Activated CD4-positive, alpha-beta T cell treated with anti-CD3 and anti-CD28 coated beads, Interleukin-2, Interleukin-6, amounts not matched to agents 100 ng/mL and 50 ng/mL, durations not matched to agents 16 hours and 8 hours (primary cell): Measurements from ENCODE around the gene PDE1A.
"Not testable (repeated sequence)": the region's sequence is repeated elsewhere in the genome, so short reads cannot be mapped to it uniquely, and the experiment has no call there.

ENCODE experiments used
- DNase-seq: peaks from one replicate; pipeline ENCODE4 v3.0.0-alpha.2; 2020

The PDE1A gene

DNA sequence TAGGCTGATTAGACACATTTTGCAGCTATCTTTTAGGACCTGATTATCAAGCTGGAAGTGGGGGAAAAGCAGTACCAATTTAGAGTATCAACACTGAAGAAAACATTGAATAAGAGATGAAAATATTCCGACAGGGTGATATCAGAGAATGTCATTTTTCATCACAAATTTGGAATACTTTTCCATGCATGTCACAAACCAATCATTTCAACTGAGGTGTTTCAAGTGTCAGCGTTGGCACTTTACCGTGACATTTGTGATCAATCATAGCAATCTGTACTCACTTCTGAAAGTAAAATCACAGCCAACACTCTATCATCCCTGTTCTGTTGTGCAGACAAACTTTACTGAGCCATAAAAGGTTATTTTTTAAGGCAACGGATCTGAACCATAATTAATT lies 75.4 kb downstream of the PDE1A start:
- DNase-seq = no peak

DNA sequence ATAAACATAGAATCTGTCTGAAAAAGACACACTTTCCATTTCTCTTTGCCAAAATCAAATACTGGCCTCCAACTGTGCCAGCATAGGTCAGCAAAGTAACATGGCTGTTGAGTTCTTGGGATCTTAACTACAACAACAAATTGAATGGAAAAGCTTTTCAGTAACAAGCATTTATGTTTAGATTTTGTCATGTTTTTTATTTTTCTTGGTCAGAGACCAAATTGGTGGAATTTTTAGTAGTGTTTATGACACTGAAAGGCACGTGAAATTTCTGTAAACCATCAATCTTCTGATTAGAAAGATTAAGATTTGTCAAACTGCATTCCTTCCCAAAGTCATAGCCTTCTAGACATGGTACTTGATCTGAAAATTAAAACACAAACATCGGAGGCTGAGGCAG lies 77.6 kb downstream of the PDE1A start:
- no peak for DNase-seq

DNA sequence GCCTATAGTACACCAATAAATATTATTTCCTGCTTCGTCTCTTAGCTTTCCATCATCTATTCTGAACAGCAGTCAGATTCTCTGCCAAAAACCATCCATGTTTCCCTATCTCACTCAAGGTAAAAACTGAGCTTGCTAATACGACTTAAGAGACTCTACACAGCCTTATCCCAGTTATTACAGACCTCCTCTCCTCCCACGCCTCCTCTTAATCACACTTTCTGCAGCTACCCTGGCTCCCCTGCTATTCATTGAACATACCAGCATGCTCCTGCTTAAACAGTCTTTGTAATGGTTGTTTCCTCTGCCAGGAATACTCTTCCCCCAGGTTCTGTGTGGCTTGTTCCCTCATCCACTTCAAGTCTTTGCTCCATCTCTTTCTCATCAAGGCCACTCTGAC lies 81.5 kb downstream of the PDE1A start:
- no peak for DNase-seq

DNA sequence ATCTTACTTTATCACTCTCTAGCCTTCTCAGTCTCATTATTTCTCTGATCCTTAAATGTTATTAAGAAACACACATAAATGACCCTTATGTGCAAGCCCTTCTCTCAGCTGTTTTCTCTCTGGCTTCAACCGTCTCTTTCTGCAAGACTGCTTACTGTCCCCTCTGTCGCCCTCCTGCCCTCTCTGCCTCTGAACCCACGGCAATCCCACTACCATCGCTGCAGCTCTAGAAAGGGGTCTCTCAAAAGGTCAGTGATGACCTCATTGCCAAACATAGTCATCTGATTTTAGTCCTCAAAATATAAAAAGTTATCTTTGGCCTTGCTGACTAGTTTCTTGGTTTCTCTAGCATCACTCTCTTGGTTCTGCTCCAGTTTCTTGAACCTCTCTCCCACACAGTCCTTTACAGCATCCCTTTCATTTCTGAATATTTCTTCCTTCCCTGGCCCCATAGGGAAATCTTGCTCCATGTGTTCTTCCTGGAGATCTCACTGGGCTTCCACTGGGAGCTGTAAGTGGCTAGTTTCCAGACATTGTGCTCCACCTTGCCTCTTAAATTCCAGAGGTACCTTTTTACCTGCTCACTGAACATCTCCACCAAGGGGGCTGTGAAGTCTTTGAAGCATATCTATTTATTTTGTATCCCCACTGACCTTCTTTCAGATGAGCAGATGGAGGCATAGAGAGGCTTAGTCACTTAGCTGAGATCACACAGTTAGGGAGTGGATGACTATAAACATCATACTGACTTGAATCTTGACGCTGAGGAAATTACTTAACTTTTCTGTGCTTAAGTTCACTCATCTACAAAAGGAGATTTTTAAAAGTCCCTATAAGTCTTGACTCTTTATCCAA lies 96.2 kb downstream of the PDE1A start:
- no peak for DNase-seq

DNA sequence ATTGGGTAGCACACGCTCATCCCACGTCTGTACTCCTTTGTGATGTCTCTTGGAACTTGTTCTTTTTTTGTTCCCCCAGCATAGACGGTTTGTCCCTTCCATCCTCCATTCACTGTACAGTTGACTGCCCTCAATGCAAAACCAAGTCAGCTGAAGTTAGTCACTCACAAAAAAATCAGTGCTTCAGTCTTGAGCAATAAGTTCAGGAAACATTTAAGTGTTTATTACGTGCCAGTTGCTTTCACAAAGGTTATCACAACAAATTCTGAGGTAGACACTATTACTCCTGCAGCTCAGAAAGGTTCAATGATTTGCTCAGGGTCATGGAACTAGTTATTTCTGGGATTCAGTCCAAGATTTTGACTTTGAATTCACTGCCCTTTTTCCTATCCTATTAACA lies 102.2 kb downstream of the PDE1A start:
- DNase-seq = no peak

DNA sequence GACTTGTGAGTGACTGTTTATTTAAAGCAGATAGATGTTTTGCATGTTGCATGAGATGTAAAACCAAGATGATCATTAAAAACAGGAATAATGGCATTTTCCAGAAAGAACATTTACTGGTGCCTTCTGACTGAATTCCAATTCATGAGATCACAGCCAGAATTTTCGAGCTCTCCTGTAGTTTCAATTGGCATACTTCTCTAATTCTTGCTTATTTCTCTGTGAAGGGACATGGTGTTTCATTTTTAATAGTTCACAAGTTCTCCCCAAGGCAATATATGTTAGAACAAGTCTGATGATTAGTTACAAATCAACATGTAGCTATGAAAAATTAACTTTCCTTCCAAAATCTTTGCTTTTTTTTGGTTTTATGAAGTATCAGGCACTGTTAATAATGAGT lies 105.7 kb downstream of the PDE1A start:
- no peak for DNase-seq

DNA sequence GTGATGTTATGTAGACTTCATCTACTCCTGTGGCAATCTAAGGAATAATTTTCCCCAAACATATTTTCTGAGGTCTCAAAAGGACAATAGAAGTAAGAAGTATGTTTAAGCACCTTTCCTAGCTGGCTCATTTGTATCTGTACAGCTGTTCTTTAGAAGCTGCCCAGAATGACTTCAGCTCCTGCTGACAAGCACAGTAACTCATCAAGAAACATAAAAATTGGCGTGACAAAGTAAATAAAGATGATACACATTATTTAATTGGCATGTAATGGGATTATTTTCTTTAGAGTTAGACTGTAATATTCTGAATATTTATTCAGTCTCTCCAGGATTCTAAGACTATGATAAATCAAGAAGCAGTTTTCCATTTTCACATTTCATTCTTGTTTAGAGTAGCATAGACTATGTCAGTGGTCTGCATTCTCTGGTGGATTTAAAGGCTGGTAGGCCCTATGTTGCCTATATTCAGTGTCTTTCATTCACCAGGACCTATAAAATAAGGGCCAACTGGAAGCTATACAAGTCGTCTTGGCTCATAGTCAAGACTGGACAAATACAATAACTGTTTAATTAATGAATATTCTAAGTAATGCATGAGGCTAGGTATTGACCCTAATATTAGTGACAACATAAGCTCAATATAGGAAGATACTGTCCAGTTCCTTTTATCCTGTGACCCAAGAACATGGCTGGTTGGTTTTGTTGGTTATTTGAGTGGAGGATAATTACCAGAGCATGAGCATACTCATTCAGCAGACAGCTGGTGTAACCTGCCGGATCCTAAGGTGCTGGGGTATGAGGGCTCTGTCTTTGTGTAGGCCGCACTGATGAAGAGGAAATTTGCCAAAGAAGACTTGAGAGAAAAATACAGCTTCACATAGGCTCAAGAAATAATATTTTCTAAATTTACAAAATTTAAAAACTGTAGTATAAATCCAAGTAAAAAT lies 107.0 kb downstream of the PDE1A start:
- no peak for DNase-seq

DNA sequence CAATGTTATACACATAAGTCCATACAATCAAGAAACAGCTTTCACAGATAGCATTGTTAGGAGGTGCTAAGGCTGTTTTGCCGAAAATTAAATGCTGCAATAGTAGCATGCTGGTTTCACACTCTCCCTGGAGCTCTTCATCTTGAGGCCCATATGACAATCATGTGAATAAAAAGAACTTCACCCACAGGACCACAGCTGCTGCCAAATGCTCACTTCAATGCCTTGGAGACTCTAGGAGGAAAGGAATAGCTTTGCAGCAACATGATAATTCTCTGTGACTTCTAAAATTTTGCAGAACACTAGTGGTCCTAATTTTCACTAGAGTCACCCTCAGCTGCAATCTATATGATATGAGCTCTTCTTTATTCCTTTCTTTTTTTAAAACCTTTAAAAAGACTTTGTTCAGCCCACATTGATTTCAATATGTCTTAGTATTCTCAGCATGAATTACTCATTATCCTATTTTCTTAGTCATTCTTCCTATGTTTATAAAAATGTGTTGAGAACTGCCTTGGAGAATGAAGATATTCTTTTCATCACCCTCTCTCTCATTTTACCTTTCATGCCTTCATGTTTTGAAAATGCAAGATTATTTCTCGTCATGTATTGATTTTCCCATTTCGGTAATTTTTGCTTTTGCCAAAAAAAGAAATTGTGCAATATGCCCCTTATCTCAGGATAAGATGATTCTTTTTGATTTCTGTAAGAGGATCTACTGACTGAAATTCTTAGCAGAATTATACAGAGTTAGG lies 108.2 kb downstream of the PDE1A start:
- no peak for DNase-seq

DNA sequence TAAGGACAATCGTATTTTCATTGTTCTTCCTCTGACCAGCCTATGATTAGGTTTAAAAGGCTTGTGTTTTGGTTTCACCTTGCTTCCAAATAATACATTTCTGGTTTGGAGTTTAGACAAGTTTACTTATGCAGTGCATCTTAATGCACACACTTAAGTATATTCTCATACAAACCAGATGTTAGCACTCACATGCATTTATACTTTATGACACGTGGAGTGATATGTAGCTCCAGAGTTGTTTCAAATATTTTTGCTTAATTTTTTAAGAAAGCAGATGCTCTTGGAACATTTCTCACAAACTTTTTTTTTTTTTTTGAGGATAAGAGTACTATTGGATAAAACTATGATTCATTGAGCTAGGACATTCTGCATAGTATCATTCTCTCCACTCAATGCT lies 109.9 kb downstream of the PDE1A start:
- no peak for DNase-seq

DNA sequence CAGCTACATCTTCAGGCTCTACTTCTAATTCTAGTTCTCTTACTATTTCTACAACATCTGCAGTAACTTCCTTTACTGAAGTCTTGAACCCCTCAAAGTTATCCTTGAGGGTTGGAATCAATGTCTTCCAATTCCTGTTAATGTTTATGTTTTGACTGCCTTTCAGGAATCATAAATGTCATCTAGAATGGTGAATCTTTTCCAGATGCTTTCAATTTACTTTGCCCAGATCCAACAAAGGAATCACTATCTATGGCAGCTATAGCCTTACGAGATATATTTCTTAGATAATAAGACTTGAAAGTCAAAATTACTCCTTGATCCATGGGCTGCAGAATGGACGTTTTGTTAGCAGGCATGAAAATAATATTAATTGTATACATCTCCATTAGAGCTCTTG lies 123.9 kb downstream of the PDE1A start:
- DNase-seq = no peak

DNA sequence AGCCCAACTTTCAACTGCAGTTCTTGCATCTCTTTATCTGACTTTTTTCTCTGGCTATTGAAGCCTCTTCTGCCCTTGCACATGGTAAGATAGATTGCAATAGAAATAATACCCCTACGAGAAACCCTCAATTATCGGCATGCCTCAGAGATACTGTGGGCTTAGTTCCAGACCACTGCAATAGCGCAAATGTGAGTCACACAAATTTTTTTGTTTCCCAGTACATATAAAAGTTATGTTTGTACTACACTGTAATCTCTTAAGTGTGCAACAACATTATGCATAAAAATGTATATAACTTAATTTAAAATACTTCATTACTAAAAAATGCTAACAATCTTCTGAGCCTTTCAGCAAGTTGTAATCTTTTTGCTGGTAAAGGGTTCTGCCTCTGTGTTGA lies 124.7 kb downstream of the PDE1A start:
- DNase-seq = no peak

DNA sequence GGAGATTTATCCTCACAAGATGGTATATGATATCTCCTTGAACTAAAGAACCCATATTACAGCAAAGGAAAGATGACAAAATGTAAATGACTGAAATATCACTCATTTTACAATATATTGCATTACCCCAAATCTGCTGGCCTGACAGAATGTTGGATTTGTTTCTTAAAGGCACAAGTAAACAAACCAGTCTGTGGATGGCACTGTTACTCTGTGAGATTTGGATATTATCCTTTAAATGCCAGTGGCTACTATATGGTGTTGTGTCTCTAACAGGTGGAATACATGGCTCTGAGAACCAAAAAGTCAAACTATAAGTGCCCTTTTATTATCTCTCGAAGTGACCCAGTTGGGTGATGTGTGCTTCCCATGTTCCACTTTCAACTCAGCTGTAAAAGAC lies 125.7 kb downstream of the PDE1A start:
- no peak for DNase-seq

DNA sequence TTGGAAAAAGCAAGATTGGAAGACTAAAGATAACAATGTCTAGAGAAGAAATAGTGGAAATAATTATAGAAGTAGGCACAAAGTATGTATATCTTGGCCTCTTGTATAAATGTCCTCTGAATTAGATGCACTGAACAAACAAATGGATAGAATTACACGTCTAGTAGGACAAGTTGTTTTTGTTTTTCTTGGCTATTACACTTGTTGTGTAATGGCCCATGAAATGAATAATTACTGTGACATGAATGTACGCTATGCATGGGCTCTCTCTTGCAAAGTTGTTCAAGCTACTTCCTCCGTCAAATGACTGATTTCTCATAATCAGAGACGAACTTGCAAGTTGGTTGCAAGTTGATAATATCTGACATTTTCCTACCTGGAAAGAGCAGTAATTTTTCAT lies 126.2 kb downstream of the PDE1A start:
- DNase-seq = no peak

DNA sequence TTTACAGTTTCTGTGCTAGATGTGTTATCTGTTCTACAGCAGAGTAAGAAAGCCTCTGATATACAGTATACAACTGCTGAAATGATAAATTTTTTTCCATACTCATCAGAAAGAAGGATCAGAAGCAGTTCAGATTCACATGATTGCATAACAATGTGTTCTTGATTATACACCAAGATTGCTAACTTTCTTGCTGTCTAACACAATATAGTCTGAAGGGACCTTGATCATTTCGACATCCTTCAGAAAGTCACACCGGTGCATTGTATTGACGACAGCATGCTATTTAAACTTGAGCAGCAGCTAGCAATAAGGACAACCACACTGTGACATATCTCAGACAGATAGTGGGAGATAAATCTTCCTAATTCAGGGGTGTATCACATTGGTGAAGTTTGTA lies 127.2 kb downstream of the PDE1A start:
- DNase-seq = no peak

DNA sequence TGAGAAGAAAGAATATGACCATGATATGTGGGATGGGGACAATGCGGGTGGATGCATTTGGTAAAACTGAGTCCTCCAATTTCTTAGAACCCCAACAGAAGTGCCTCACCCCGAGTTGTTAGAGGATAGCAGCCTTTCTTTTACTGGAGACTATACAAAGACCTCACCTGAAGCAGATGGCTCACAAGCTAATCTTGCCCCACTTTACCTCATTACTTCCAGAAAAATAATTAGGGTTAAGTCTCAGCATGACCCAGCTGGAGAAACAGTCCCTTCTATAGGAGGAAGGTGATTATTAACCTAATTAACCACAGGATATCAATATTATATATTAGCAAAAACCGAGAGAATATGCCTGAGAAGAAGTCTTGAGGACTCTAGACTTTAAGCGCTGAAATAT lies 128.4 kb downstream of the PDE1A start:
- no peak for DNase-seq

DNA sequence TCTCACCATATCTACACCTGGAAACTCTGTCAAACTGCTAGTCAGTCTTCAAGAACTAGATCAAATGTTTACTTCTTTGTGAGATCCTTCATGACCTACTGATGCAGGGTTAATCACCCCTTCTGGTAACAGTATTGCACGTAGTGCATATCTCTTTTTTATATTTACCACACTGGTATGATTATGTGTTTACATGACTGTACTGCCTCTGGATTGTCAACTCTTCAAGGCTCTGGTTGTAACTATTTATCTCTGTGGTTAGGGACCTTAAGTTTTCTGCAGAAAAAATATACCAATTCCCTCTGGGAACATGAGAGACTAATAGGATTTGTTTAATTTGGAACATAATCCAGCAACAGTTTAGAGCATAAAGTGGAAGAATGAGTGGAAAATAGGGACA lies 135.5 kb downstream of the PDE1A start:
- no peak for DNase-seq

DNA sequence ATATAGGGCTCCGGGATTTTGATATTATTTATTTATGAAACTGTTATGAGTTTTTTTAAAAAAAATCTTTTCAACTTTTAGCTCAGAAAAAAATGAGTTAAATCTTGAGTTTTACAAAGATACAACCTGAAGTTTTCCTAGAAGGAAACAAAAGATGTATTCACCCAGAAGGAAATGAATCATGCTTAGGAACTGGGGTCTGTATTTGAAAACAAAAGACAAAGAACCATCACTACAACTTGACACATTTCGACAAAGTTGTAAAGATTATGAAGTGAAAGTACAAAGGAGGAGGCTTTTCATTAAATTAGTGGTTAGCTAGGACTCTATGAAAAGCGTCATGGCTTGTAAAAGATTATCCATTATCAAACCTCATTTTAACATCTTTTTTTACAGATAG lies 143.3 kb downstream of the PDE1A start:
- DNase-seq = no peak

DNA sequence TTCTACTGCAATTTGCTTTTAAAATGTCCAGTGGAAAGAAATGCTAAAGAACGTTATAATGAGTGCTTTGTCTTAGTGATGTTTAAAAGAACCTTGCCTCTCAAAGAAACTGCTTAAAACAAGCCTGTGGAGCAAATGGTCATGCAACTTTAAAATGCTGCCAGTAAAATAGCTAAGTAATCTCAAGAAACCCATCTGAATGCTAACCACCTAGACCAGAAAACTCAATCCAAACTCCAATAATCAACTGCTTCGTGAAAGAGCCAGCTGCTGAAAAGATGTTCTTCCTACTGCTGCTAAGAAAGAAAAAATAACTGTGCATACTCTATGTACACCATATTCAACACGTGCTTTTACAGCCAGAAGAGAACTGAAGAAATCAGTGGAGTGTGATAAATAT lies 145.6 kb downstream of the PDE1A start:
- DNase-seq = no peak

DNA sequence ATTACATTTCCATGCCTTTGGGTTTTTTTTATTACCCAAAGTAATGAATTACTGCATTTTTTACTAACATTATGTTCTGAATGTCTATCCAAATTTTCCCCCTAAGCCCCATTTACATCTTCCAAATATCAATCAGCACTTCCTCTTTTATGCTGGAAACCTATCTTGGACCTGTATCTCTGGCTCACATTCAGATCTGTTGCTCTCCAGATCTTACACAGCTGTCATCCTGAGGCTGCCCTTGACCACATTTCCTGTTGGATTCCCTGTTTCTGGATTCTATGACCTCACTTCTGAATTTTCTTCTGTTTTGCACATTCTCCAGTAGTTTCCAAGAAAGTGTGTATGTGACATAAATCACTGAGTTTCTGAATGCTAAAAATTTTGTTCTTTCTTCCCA lies 146.7 kb downstream of the PDE1A start:
- DNase-seq = no peak

DNA sequence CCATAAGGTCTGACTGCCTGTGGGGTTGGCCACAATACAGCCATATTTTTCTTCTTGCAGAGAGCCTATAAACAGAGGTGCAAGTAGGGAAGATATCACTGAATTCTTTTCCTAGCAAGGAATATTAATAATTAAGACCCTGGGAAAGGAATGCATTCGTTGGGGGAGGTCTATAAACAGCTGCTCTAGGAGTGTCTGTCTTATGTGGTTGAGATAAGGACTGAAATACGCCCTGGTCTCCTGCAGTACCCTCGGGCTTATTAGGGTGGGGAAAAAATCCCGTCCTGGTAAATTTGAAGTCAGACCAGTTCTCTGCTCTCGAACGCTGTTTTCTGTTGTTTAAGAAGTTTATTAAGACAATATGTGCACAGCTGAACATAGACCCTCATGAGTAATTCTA lies 150.2 kb downstream of the PDE1A start:
- DNase-seq = not testable (repeated sequence)

DNA sequence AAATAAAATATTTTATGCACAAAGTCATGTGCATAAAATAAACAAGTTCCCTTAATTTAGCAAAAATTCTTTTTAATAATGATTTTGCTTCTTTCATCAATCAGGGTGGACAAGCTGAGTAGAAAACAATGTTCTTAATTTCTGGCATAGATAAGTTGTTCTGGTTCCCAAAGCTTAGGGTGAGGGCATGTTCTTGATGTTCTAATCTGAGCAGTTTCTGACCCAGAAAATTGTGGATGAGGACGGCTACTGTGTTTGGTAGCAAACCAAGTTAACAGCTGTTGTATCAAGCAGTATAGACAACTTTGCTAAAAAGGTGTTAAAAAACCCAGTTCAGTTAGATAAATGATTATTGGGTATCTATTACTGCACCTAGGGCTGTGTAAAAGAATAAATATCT lies 158.9 kb downstream of the PDE1A start:
- no peak for DNase-seq

DNA sequence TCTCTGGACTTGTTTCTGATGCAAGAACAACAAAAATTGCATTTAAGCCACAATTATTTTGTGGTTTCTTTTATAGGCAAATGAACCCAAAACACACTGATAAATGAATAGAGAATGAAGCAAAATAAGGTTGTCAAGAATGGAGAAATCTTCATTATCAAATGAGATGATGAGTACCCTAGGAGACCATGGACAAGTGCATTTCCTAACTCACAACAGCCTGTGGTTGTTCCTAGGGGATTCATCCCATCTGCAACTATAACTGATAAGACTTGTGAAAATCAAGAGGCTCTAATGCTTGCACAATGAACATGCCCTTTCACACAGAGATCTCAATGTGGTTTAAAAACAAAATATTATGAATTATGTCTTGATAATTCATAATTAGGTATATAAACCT lies 159.9 kb downstream of the PDE1A start:
- DNase-seq = no peak

DNA sequence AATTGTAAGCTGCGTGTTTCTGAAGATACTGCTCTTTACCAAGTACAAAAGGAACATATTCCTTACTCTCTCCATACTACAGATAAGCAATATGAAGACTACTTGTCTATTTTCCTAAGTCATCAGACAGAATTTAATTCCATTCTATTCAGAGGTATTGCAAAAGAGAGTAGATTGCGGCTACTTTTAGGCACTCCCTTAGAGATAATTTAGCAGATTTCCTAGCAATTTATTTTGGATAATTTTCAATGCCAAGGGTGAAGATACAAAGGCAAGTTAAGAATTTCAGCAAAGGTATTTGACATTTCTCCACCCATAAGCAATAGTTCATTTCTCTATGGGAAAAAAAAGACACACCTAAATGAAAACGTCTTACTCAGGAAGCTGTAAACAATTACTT lies 161.1 kb downstream of the PDE1A start:
- no peak for DNase-seq
